A549 (cell line): ENCODE results near the gene ARGLU1. TPM values are rescaled to one million over a fixed set of nuclear protein-coding genes. Genes with fewer than 3 reads are reported as not detected.

Experiments
- ATAC-seq, 2 experiments: fragments of 200-7000 bp in 1 of 2; fragments of >200 bp in 1 of 2; cut with Nextera tagmentation in 1 of 2; cut with Tn5 transposase in 1 of 2; 3 replicates each; pipeline versions ENCODE4 v1.8.0 to v1.9.1; 2018 to 2020; ENCODE audit warnings: mild to moderate bottlenecking in 1 of 2, moderate library complexity in 1 of 2
- CTCF ChIA-PET: fragments of 300-600 bp; sonication (Branson Sonifier 250); formaldehyde crosslinking; extraction: SDS; loops from one replicate; lab custom pipeline; 2021; ENCODE audit warnings: antibody characterized with exemption, inconsistent platforms; lab: Yijun Ruan, JAX
- POLR2A ChIA-PET: fragments of 350-600 bp; formaldehyde crosslinking; extraction: SDS; loops from one replicate; lab custom pipeline; 2021; ENCODE audit warnings: antibody characterized with exemption, inconsistent platforms; lab: Yijun Ruan, JAX
- DNase-seq, 2 experiments: peaks; one replicate each; pipeline versions ENCODE4 v3.0.0 to v3.0.0-alpha.2; 2011 to 2016; ENCODE audit warnings: low read depth in 1 of 2, low spot score in 1 of 2
- FAIRE-seq: peaks from 2 replicates; lab custom pipeline; 2011; peaks lifted over from hg19 to GRCh38; lab: Jason Lieb, UNC
- H3K27ac ChIP-seq, 2 experiments: fragments of >200 bp; sonication (Bioruptor Twin); formaldehyde crosslinking; 3 replicates each; pipeline ENCODE4 v1.5.1; 2016 to 2017
- H3K4me1 ChIP-seq: fragments of >200 bp; sonication (Bioruptor Twin); formaldehyde crosslinking; 3 replicates; pipeline ENCODE4 v1.6.1; 2016
- H3K4me2 ChIP-seq: fragments of >200 bp; sonication (Bioruptor Twin); formaldehyde crosslinking; 3 replicates; pipeline ENCODE4 v1.6.1; 2016
- H3K4me3 ChIP-seq: fragments of >200 bp; sonication (Bioruptor Twin); formaldehyde crosslinking; 3 replicates; pipeline ENCODE4 v1.5.1; 2016
- H3K9me3 ChIP-seq: fragments of >200 bp; sonication (Bioruptor Twin); formaldehyde crosslinking; 3 replicates; pipeline ENCODE4 v1.6.1; 2016
- CBX8 ChIP-seq: fragments of 200-600 bp; sonication (generic); IDR thresholded peaks from 2 replicates; pipeline ENCODE4 v1.6.1; 2016
- CEBPB ChIP-seq, 2 experiments: fragments of >200 bp in 1 of 2; sonication (Bioruptor Twin) in 1 of 2; formaldehyde crosslinking in 1 of 2; IDR thresholded peaks; 2 replicates each; pipeline ENCODE4 v1.6.1; 2012 to 2016
- CHD4 ChIP-seq: fragments of 200-600 bp; sonication (generic); IDR thresholded peaks from 2 replicates; pipeline ENCODE4 v1.6.1; 2016; ENCODE audit warnings: antibody characterized with exemption, mild to moderate bottlenecking, borderline replicate concordance
- EHF ChIP-seq: fragments of 250-450 bp; sonication (Bioruptor Pico); IDR thresholded peaks from 2 replicates; pipeline ENCODE4 v1.5.0; 2020; ENCODE audit warnings: mild to moderate bottlenecking
- EHMT2 ChIP-seq: fragments of 200-600 bp; sonication (generic); IDR thresholded peaks from 2 replicates; pipeline ENCODE4 v1.6.1; 2016; ENCODE audit warnings: antibody characterized with exemption, low read depth, mild to moderate bottlenecking, moderate library complexity
- EP300 ChIP-seq, 2 experiments: fragments of >200 bp; sonication (Bioruptor Twin); formaldehyde crosslinking; IDR thresholded peaks; 2 replicates in 1 of 2; 3 replicates in 1 of 2; pipeline ENCODE4 v1.6.1; 2016 to 2017
- FOSB ChIP-seq: fragments of 250-450 bp; sonication (Bioruptor Pico); IDR thresholded peaks from 2 replicates; pipeline ENCODE4 v1.5.0; 2020; ENCODE audit warnings: mild to moderate bottlenecking, moderate library complexity
- FOSL2 ChIP-seq, 2 experiments: fragments of 450-650 bp in 1 of 2; fragments of >200 bp in 1 of 2; sonication (Bioruptor Twin) in 1 of 2; formaldehyde crosslinking; IDR thresholded peaks; 2 replicates each; pipeline versions ENCODE4 v1.5.0 to v1.6.1; 2016 to 2020; ENCODE audit warnings: mild to moderate bottlenecking in 1 of 2, moderate library complexity in 1 of 2
- FOXS1 ChIP-seq: fragments of 250-450 bp; sonication (Bioruptor Pico); IDR thresholded peaks from 2 replicates; pipeline ENCODE4 v1.5.0; 2020; ENCODE audit warnings: mild to moderate bottlenecking, moderate library complexity
- HEYL ChIP-seq: fragments of 250-450 bp; sonication (Bioruptor Pico); IDR thresholded peaks from 2 replicates; pipeline ENCODE4 v1.8.0; 2021; ENCODE audit warnings: mild to moderate bottlenecking, moderate library complexity
- HMGXB4 ChIP-seq: fragments of 250-450 bp; sonication (Bioruptor Pico); IDR thresholded peaks from 2 replicates; pipeline ENCODE4 v1.5.0; 2021; ENCODE audit warnings: mild to moderate bottlenecking, moderate library complexity, borderline replicate concordance
- HOXB5 ChIP-seq: fragments of 250-450 bp; sonication (Bioruptor Pico); IDR thresholded peaks from 2 replicates; pipeline ENCODE4 v1.5.0; 2020; ENCODE audit warnings: mild to moderate bottlenecking, moderate library complexity
- JUNB ChIP-seq: fragments of >200 bp; sonication (Bioruptor Twin); formaldehyde crosslinking; IDR thresholded peaks from 2 replicates; pipeline ENCODE4 v1.6.1; 2016
- KDM1A ChIP-seq: fragments of 200-600 bp; sonication (generic); IDR thresholded peaks from 2 replicates; pipeline ENCODE4 v1.6.1; 2016; ENCODE audit warnings: low read depth, mild to moderate bottlenecking
- KDM5A ChIP-seq: fragments of 200-600 bp; sonication (generic); IDR thresholded peaks from 2 replicates; pipeline ENCODE4 v1.6.1; 2016; ENCODE audit warnings: antibody characterized with exemption, mild to moderate bottlenecking
- MAFK ChIP-seq: fragments of 450-650 bp; IDR thresholded peaks from 2 replicates; pipeline ENCODE4 v1.6.1; 2014; ENCODE audit not compliant: partially characterized antibody
- MAZ ChIP-seq: fragments of 150-350 bp; IDR thresholded peaks from 2 replicates; pipeline ENCODE4 v1.6.1; 2014; ENCODE audit warnings: antibody characterized with exemption, low read depth, low read length, borderline replicate concordance
- MYC ChIP-seq: IDR thresholded peaks from 2 replicates; pipeline ENCODE4 v1.6.1; 2012; ENCODE audit warnings: mild to moderate bottlenecking, inconsistent platforms, low read length, improper control_type of control experiment, borderline replicate concordance
- NFE2L2 ChIP-seq: fragments of 150-350 bp; conservative IDR thresholded peaks from 2 replicates; pipeline ENCODE4 v1.6.1; 2014; ENCODE audit warnings: low read length
- NR3C1 ChIP-seq: fragments of >200 bp; sonication (Bioruptor Twin); formaldehyde crosslinking; IDR thresholded peaks from 3 replicates; pipeline ENCODE4 v1.6.1; 2017
- RAD21 ChIP-seq, 2 experiments: fragments of >200 bp in 1 of 2; sonication (Bioruptor Twin) in 1 of 2; formaldehyde crosslinking in 1 of 2; IDR thresholded peaks in 1 of 2; conservative IDR thresholded peaks in 1 of 2; 2 replicates in 1 of 2; 3 replicates in 1 of 2; pipeline ENCODE4 v1.6.1; 2012 to 2018; ENCODE audit warnings: inconsistent platforms in 1 of 2
- RFX5 ChIP-seq: fragments of 450-650 bp; IDR thresholded peaks from 2 replicates; pipeline ENCODE4 v1.7.1; 2014; ENCODE audit warnings: antibody characterized with exemption, mild to moderate bottlenecking, moderate library complexity
- SMC3 ChIP-seq: fragments of >200 bp; sonication (Bioruptor Twin); formaldehyde crosslinking; IDR thresholded peaks from 3 replicates; pipeline ENCODE4 v1.6.1; 2018; ENCODE audit warnings: inconsistent platforms
- TFCP2L1 ChIP-seq: fragments of 250-450 bp; sonication (Bioruptor Pico); IDR thresholded peaks from 2 replicates; pipeline ENCODE4 v1.5.0; 2021; ENCODE audit warnings: mild to moderate bottlenecking
- TP53 ChIP-seq: fragments of 250-450 bp; sonication (Bioruptor Pico); IDR thresholded peaks from 2 replicates; pipeline ENCODE4 v1.5.0; 2021; ENCODE audit warnings: mild to moderate bottlenecking, moderate library complexity
- ZNF302 ChIP-seq: fragments of 250-450 bp; sonication (Bioruptor Pico); IDR thresholded peaks from 2 replicates; pipeline ENCODE4 v1.9.0; 2021; ENCODE audit warnings: inconsistent platforms, mild to moderate bottlenecking, moderate library complexity
- ZSCAN20 ChIP-seq: fragments of 250-450 bp; sonication (Bioruptor Pico); IDR thresholded peaks from 2 replicates; pipeline ENCODE4 v1.8.0; 2022; ENCODE audit warnings: mild to moderate bottlenecking, moderate library complexity
- WGBS: methylation state at CpG from one replicate; pipeline ENCODE4 v1.1.6; 2017; ENCODE audit errors: missing lambda C conversion rate; 5-methylcytosine and 5-hydroxymethylcytosine counted together
- polyA plus RNA-seq, 4 experiments: library from polyadenylated mRNA; depleted of rRNA in 3 of 4; stranded (reverse); fragments of >200 nt; fragmentation: RNase III in 1 of 4; extraction: RNeasy Plus Mini Kit Qiagen cat#74134 plus additional on column Dnase treatment in 1 of 4; gene quantifications; 2 replicates in 3 of 4; 3 replicates in 1 of 4; pipeline ENCODE4 v1.2.3, GENCODE V29; 2011 to 2017
- TF ChIP-seq, protein P1 (sequence below): fragments of >200 bp; sonication (Bioruptor Twin); formaldehyde crosslinking; IDR thresholded peaks from 2 replicates; pipeline ENCODE4 v1.6.1; 2016
- TF ChIP-seq, protein P2 (sequence below): IDR thresholded peaks from 2 replicates; pipeline ENCODE4 v1.6.1; 2012

ARGLU1 gene
- polyA plus RNA-seq, 2 of the 4 experiments (the other 2 are of a cell fraction), result 67.2 to 137 TPM

DNA sequence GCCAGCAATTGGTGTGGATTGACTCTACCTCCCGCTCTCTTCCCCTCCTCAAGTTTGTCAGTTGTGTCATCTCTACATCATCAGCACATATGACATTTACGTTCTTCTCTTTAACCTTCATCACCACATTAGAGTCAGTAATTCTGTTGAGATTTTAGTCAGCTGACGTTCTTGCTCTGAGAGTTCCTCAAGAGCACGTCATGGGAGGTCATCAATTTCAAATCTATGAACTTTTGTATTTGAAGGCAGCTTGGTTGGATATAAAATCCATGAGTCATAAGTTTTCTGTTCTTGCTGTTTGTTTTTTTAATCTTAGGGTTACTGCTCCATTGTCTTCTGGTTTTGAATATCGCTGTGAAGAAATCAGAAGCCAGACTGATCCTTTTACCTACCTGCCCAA lies 21.8 kb upstream of the ARGLU1 start:
- DNase-seq (no peak), FAIRE-seq (no peak), ATAC-seq (no peak)
- no peaks in the 10 kb centered on the region for H3K9me3 ChIP-seq
- CTCF ChIA-PET, result no interaction called here
- POLR2A ChIA-PET, result no interaction called here
- no peaks in the 10 kb centered on the region for H3K4me1 ChIP-seq
- H3K4me3 ChIP-seq, result no peak overlapping the region
- no peak overlapping the region for H3K4me2 ChIP-seq
- TF ChIP-seq FOSB (CRISPR knock-in tag) (no peak), FOSL2 (IDR thresholded peaks at IDR 0.05) (no peak), FOSL2 (CRISPR knock-in tag; IDR thresholded peaks at IDR 0.05) (no peak), SMC3 (no peak), KDM5A (no peak), TFCP2L1 (CRISPR knock-in tag) (no peak), MAFK (no peak), EHMT2 (no peak), CHD4 (no peak), HEYL (no peak), ZSCAN20 (no peak), RFX5 (no peak), TP53 (CRISPR knock-in tag) (no peak), JUNB (no peak), CBX8 (no peak), HMGXB4 (CRISPR knock-in tag) (no peak), CEBPB (IDR thresholded peaks at IDR 0.05) (no peak), RAD21 (conservative IDR thresholded peaks at IDR 0.05 in 1 of 2, IDR thresholded peaks at IDR 0.05 in 1 of 2) (no peak), EHF (CRISPR knock-in tag) (no peak), NFE2L2 (no peak), MAZ (no peak)
- no peak overlapping the region for H3K27ac ChIP-seq
- 48% methylated on average over 5 of the region's 5 CpGs for WGBS

DNA sequence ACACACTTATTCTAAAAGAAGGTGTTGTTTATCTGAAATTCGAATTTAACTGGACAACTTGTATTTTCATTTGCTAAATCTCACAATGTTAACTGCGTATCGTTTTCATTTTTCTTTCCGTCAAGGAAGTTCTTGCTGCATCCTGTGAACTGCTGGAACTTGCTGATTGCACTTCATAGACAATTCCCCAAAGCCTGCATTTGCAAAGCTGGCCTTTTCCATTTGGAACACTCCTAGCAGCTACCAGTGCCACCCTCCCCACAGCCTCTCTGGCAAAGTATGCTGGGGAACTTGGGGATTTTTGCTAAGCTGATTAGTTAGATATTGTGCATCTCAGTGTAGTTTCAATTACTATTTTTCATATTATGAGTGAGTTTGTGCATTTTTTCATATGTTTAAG lies 20.4 kb upstream of the ARGLU1 start:
- ATAC-seq, result no peak
- H3K9me3 ChIP-seq, result no peaks in the 10 kb centered on the region
- POLR2A ChIA-PET, result no interaction called here
- no peak overlapping the region for H3K27ac ChIP-seq
- DNase-seq, result no peak
- FAIRE-seq, result no peak
- WGBS, result 73% methylated on average over 4 of the region's 4 CpGs
- no peak overlapping the region for H3K4me3 ChIP-seq
- CTCF ChIA-PET, result no interaction called here
- no peak overlapping the region for H3K4me2 ChIP-seq
- H3K4me1 ChIP-seq, result no peaks in the 10 kb centered on the region
- TF ChIP-seq KDM1A (no peak), HOXB5 (CRISPR knock-in tag) (no peak), MYC (no peak), CHD4 (no peak), NR3C1 (no peak), ZNF302 (no peak), FOXS1 (CRISPR knock-in tag) (no peak), EP300 (IDR thresholded peaks at IDR 0.05) (no peak), MAZ (no peak)
- TF ChIP-seq, protein P1, sequence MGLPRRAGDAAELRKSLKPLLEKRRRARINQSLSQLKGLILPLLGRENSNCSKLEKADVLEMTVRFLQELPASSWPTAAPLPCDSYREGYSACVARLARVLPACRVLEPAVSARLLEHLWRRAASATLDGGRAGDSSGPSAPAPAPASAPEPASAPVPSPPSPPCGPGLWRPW, result no peak
- TF ChIP-seq, protein P2, sequence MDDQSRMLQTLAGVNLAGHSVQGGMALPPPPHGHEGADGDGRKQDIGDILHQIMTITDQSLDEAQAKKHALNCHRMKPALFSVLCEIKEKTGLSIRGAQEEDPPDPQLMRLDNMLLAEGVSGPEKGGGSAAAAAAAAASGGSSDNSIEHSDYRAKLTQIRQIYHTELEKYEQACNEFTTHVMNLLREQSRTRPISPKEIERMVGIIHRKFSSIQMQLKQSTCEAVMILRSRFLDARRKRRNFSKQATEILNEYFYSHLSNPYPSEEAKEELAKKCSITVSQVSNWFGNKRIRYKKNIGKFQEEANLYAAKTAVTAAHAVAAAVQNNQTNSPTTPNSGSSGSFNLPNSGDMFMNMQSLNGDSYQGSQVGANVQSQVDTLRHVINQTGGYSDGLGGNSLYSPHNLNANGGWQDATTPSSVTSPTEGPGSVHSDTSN, result no peak
